CD4-positive, alpha-beta T cell treated with Interferon gamma for 1 hour (primary cell): Measurements from ENCODE around the gene PLEKHH1.

ENCODE experiments used
- DNase-seq: peaks from one replicate; pipeline ENCODE4 v3.0.0-alpha.2; 2020

Gene PLEKHH1

GRCh38 chr14:67510836-67511235 is 22.3 kb upstream of the PLEKHH1 start:
- no peak for DNase-seq

- no peak for DNase-seq
Observed at GRCh38 chr14:67512463-67513310, 20.4 kb upstream of the PLEKHH1 start.

- DNase-seq = no peak
Observed at GRCh38 chr14:67513631-67514108, 19.4 kb upstream of the PLEKHH1 start.

GRCh38 chr14:67514203-67514607 is 18.9 kb upstream of the PLEKHH1 start:
- DNase-seq = no peak

- DNase-seq = peak; percentile 26
Observed at GRCh38 chr14:67514650-67515385, 18.3 kb upstream of the PLEKHH1 start.

GRCh38 chr14:67515386-67516079 is 17.6 kb upstream of the PLEKHH1 start:
- DNase-seq = peak; percentile 12

- DNase-seq = no peak
Observed at GRCh38 chr14:67516676-67517075, 16.4 kb upstream of the PLEKHH1 start.

GRCh38 chr14:67517083-67517482 is 16.0 kb upstream of the PLEKHH1 start:
- DNase-seq = no peak

GRCh38 chr14:67519406-67519805 is 13.7 kb upstream of the PLEKHH1 start:
- no peak for DNase-seq

- DNase-seq = no peak
Observed at GRCh38 chr14:67520482-67520881, 12.6 kb upstream of the PLEKHH1 start.

GRCh38 chr14:67522270-67522669 is 10.8 kb upstream of the PLEKHH1 start:
- DNase-seq = no peak

GRCh38 chr14:67523764-67524633 is 9.1 kb upstream of the PLEKHH1 start:
- DNase-seq = no peak

- no peak for DNase-seq
Observed at GRCh38 chr14:67524634-67524963, 8.5 kb upstream of the PLEKHH1 start.

GRCh38 chr14:67525389-67525788 is 7.7 kb upstream of the PLEKHH1 start:
- DNase-seq = no peak

GRCh38 chr14:67526181-67526580 is 6.9 kb upstream of the PLEKHH1 start:
- no peak for DNase-seq

- peak; percentile 27 for DNase-seq
Observed at GRCh38 chr14:67526676-67527459, 6.2 kb upstream of the PLEKHH1 start.

GRCh38 chr14:67527756-67528155 is 5.3 kb upstream of the PLEKHH1 start:
- DNase-seq = no peak

- DNase-seq = no peak
Observed at GRCh38 chr14:67528276-67528675, 4.8 kb upstream of the PLEKHH1 start.

- DNase-seq = no peak
Observed at GRCh38 chr14:67529947-67530935, 2.8 kb upstream of the PLEKHH1 start.

- DNase-seq = no peak
Observed at GRCh38 chr14:67532606-67532997, 488 bp upstream of the PLEKHH1 start.

GRCh38 chr14:67533754-67534085 is 630 bp downstream of the PLEKHH1 start:
- DNase-seq = no peak
